Thyroid gland (tissue), 4 donors: ENCODE results near the gene P2RX3.

Source experiments
- POLR2A ChIP-seq, 2 donors: fragments of 450-650 bp; IDR thresholded peaks; one replicate each; pipeline ENCODE4 v1.6.1; 2017; ENCODE audit warnings: antibody characterized with exemption in 2 of 2, mild to moderate bottlenecking in 2 of 2, moderate library complexity in 1 of 2
- TF ChIP-seq, protein P1 (sequence below), 6 experiments: fragments of 200-600 bp in 3 of 6; fragments of 450-650 bp in 3 of 6; sonication (generic) in 3 of 6; IDR thresholded peaks; one replicate each; pipeline ENCODE4 v1.5.1; 2016 to 2019; ENCODE audit warnings: antibody characterized with exemption in 6 of 6, mild to moderate bottlenecking in 2 of 6, inconsistent platforms in 1 of 6, moderate library complexity in 1 of 6

DNA sequence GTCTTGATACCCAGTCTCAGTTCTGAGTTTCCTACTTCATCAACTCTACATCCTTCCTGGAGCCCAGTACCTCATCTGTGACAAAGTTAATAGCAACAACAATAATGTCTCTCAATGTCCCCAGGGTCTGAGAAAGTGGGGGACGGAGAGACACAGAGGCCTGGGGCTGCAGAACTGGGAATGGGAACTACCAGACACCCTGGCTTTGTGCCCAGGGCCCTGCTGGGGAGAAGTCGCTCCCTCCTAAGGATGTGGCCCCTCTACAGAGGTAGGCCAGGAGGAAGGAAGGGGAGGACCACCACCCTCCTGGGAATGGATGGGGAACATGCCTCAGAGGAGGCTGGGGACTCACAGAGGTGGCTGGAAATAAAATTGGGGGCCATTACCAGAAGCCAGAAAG is 37.3 kb downstream of the P2RX3 start:
- TF ChIP-seq, protein P1, sequence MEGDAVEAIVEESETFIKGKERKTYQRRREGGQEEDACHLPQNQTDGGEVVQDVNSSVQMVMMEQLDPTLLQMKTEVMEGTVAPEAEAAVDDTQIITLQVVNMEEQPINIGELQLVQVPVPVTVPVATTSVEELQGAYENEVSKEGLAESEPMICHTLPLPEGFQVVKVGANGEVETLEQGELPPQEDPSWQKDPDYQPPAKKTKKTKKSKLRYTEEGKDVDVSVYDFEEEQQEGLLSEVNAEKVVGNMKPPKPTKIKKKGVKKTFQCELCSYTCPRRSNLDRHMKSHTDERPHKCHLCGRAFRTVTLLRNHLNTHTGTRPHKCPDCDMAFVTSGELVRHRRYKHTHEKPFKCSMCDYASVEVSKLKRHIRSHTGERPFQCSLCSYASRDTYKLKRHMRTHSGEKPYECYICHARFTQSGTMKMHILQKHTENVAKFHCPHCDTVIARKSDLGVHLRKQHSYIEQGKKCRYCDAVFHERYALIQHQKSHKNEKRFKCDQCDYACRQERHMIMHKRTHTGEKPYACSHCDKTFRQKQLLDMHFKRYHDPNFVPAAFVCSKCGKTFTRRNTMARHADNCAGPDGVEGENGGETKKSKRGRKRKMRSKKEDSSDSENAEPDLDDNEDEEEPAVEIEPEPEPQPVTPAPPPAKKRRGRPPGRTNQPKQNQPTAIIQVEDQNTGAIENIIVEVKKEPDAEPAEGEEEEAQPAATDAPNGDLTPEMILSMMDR (IDR thresholded peaks at IDR 0.05): no peak
- TF ChIP-seq POLR2A (IDR thresholded peaks at IDR 0.05): no peak
